Tracheal epithelial cell (primary cell): ENCODE results near the gene OR4N5. TPM values are rescaled to one million over a fixed set of nuclear protein-coding genes. Genes with fewer than 3 reads are reported as not detected.

Experiments used
- total RNA-seq: library from RNA; depleted of rRNA; stranded (reverse); fragments of >200 nt; gene quantifications from 2 replicates; pipeline ENCODE4 v1.2.1, GENCODE V29; 2014

The OR4N5 gene, protein sequence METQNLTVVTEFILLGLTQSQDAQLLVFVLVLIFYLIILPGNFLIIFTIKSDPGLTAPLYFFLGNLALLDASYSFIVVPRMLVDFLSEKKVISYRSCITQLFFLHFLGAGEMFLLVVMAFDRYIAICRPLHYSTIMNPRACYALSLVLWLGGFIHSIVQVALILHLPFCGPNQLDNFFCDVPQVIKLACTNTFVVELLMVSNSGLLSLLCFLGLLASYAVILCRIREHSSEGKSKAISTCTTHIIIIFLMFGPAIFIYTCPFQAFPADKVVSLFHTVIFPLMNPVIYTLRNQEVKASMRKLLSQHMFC
- total RNA-seq, result not detected in 2 replicates

DNA sequence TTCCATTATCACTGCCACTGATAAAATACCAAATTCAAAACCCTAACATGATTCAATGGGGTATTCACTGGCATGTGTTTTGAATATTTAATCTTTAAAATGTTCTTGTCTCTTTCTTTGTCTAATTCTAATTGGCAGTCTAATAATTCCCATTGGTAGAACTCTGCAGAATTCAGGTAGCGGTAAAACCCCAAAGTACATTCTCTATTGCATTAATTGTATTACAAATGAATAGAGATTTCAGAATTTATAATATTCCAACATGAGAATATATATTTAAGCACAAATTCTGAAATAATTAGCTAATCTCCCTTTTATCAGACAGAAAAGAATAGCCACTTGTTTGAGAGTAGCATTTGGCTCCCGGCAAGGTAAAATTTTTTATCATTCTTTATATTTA lies at the start of gene OR4N5:
OR4N5 (plus strand) TSS at position 301 of the 400 bp plus-strand sequence. CDS start 4,916 bp downstream, outside the sequence.

DNA sequence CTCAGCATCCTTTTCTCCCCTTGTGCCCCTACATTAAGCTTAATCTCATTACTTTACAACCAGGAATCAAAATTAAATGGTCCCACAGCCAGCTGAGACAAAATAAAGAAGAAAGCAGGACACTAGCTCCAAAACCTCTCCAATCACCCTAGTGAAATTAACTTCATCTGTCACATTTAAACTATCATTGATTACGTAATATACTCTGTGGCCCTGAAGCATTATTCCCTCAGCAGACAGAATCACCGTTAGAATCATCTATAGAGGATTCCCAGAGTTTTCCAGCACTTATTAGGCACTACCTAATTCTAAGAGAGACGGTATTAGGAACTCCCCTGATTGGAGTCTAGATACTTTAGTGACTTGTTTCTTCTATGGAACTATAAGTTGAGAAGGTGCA lies 28.2 kb upstream of the OR4N5 start, which contains the start of gene OR4K17:
OR4K17 (plus strand) TSS at position 302 of the 400 bp plus-strand sequence. CDS start 6,761 bp downstream, outside the sequence.

DNA sequence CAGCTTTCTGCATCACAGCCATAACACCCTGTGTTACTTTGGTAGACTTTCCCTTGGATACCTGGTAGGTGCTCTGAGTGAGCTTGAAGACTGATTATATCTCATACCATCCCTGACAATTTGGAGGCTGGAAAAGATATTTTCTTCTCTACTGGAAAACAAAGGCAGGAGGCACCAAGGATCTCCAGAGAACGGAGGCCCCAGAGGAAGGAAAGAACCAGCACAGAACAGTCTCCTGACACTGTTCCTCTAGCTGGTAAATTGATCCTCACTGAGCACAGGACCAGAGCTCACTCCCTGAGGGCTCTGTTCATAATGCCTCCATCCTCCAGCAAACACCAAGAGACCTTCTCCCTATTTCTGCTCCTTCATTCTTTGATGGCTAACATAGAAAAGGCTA lies 52.0 kb downstream of the OR4N5 start, which contains the start of gene OR11G2:
OR11G2 (plus strand) TSS at position 301 of the 400 bp plus-strand sequence. CDS start 6,542 bp downstream, outside the sequence.

Other genes with a start within 250 kb of the OR4N5 start
- gene OR4K5, start 218.2 kb upstream of the OR4N5 start, total RNA-seq, result not detected in 2 replicates
- not detected in 2 replicates for gene OR4K1, start 207.9 kb upstream of the OR4N5 start, total RNA-seq
- not detected in 2 replicates for gene OR4K15, start 163.2 kb upstream of the OR4N5 start, total RNA-seq
- gene OR4Q2, start 136.7 kb upstream of the OR4N5 start, total RNA-seq, result not detected in 2 replicates
- not detected in 2 replicates for gene OR4K14, start 119.5 kb upstream of the OR4N5 start, total RNA-seq
- not detected in 2 replicates for gene OR4K13, start 102.8 kb upstream of the OR4N5 start, total RNA-seq
- not detected in 2 replicates for gene OR4L1, start 78.8 kb upstream of the OR4N5 start, total RNA-seq
- gene OR4K17, start 28.1 kb upstream of the OR4N5 start, total RNA-seq, result not detected in 2 replicates
- gene OR11G2, start 52.1 kb downstream of the OR4N5 start, total RNA-seq, result not detected in 2 replicates
- not detected in 2 replicates for gene OR11H6, start 84.9 kb downstream of the OR4N5 start, total RNA-seq
- gene OR11H7, start 90.2 kb downstream of the OR4N5 start, total RNA-seq, result not detected in 2 replicates
- under 0.01 TPM in 1 of 2 replicates, not detected in the other for gene OR11H4, start 100.5 kb downstream of the OR4N5 start, total RNA-seq
- 11.1 and 11.5 TPM in 2 replicates for gene TTC5, start 167.1 kb downstream of the OR4N5 start, total RNA-seq
- gene CCNB1IP1, start 194.5 kb downstream of the OR4N5 start, total RNA-seq, result 110 and 144 TPM in 2 replicates
- 2.6 and 4.1 TPM in 2 replicates for gene PARP2, start 204.8 kb downstream of the OR4N5 start, total RNA-seq